Uterus (tissue), 2 donors: ENCODE data around the gene SH2D3C.

Source experiments
- CTCF ChIP-seq, 4 experiments: fragments of 200-600 bp in 2 of 4; fragments of 450-650 bp in 2 of 4; sonication (generic) in 2 of 4; IDR thresholded peaks; one replicate each; pipeline ENCODE4 v1.5.1; 2016 to 2019; ENCODE audit warnings: antibody characterized with exemption in 4 of 4, mild to moderate bottlenecking in 2 of 4, moderate library complexity in 1 of 4
- POLR2A ChIP-seq, 2 donors: fragments of 450-650 bp; IDR thresholded peaks; one replicate each; pipeline ENCODE4 v1.6.1; 2016; ENCODE audit warnings: antibody characterized with exemption in 2 of 2, mild to moderate bottlenecking in 1 of 2, moderate library complexity in 1 of 2

- TF ChIP-seq POLR2A (IDR thresholded peaks at IDR 0.05) (no peak), CTCF (IDR thresholded peaks at IDR 0.05) (peak in 1 of 4 experiments; percentile 33)
These were observed 47.0 kb upstream of the SH2D3C start for GRCh38 chr9:127825319-127826051.
